Endodermal cell (in vitro differentiated cells): Measurements from ENCODE around the gene TP53I13. TPM values are rescaled to one million over a fixed set of nuclear protein-coding genes. Genes with fewer than 3 reads are reported as not detected.

Source experiments
- DNase-seq: peaks from one replicate; pipeline ENCODE4 v3.0.0-alpha.2; 2017
- H3K27ac ChIP-seq: 2 replicates; pipeline ENCODE4 v1.5.1; 2013; ENCODE audit warnings: mild to moderate bottlenecking, low read depth, low read length, moderate library complexity
- H3K27me3 ChIP-seq: 2 replicates; pipeline ENCODE4 v1.6.1; 2013; ENCODE audit warnings: mild to moderate bottlenecking, low read length, moderate library complexity; ENCODE audit not compliant: insufficient read depth, control insufficient read depth, poor library complexity, severe bottlenecking
- H3K36me3 ChIP-seq: 2 replicates; pipeline ENCODE4 v1.7.0; 2013; ENCODE audit warnings: mild to moderate bottlenecking, low read length, moderate library complexity; ENCODE audit not compliant: control insufficient read depth, insufficient read depth
- H3K4me1 ChIP-seq: one replicate; pipeline ENCODE4 v1.7.0; 2013; ENCODE audit warnings: low read length; ENCODE audit not compliant: control insufficient read depth, insufficient read depth
- H3K4me3 ChIP-seq: 2 replicates; pipeline ENCODE4 v1.5.1; 2013; ENCODE audit warnings: mild to moderate bottlenecking, low read length, moderate library complexity
- H3K9ac ChIP-seq: 2 replicates; pipeline ENCODE4 v1.6.1; 2013; ENCODE audit warnings: mild to moderate bottlenecking, low read length, moderate library complexity; ENCODE audit not compliant: poor library complexity, severe bottlenecking; ENCODE audit errors: extremely low read depth
- H3K9me3 ChIP-seq: 2 replicates; pipeline ENCODE4 v1.6.1; 2013; ENCODE audit warnings: mild to moderate bottlenecking, low read length, moderate library complexity; ENCODE audit not compliant: control insufficient read depth
- H3K27ac Mint-ChIP-seq: 2 replicates; pipeline ENCODE4 v1.8.0; 2020; ENCODE audit warnings: mixed read lengths
- H3K27me3 Mint-ChIP-seq: 2 replicates; pipeline ENCODE4 v1.8.0; 2021; ENCODE audit warnings: mild to moderate bottlenecking, mixed read lengths; ENCODE audit not compliant: insufficient read depth
- H3K36me3 Mint-ChIP-seq: 2 replicates; pipeline ENCODE4 v1.8.0; 2020; ENCODE audit warnings: low read depth, mixed read lengths
- H3K4me1 Mint-ChIP-seq: 2 replicates; pipeline ENCODE4 v1.8.0; 2020; ENCODE audit warnings: mixed read lengths
- H3K4me3 Mint-ChIP-seq: 2 replicates; pipeline ENCODE4 v1.8.0; 2020; ENCODE audit warnings: mild to moderate bottlenecking, moderate library complexity, mixed read lengths
- H3K9me3 Mint-ChIP-seq: 2 replicates; pipeline ENCODE4 v1.8.0; 2020; ENCODE audit warnings: mild to moderate bottlenecking, mixed read lengths
- WGBS, 2 experiments: methylation state at CpG; one replicate each; pipeline versions ENCODE4 v1.1.5 to v1.1.7; 2013; ENCODE audit warnings: missing lambda C conversion rate in 2 of 2, mixed read lengths in 1 of 2; ENCODE audit not compliant: insufficient coverage in 1 of 2, insufficient read length in 1 of 2; 5-methylcytosine and 5-hydroxymethylcytosine counted together
- total RNA-seq, 2 donors: library from RNA; stranded (reverse); fragmentation: NEBNext Ultra II Directional in 1 of 2; extraction: Animal tissue kit (Norgen Biotek cat#: 25700) in 1 of 2; gene quantifications; 2 replicates in 1 of 2; 3 replicates in 1 of 2; pipeline ENCODE4 v1.2.1, GENCODE V29; 2021
- TF ChIP-seq, protein P1 (sequence below): fragments of 200-600 bp; sonication (generic); conservative IDR thresholded peaks from 2 replicates; pipeline ENCODE4 v1.5.0; 2021; ENCODE audit warnings: antibody characterized with exemption, mild to moderate bottlenecking

Gene TP53I13
- total RNA-seq, 2 donors from 2014 or later: 21.7 to 31.0 TPM

GRCh38 chr17:29620271-29620670 is 51.8 kb downstream of the TP53I13 start:
- Histone ChIP-seq H3K9me3 (no peaks in the 10 kb centered on the region), H3K9ac (no peak overlapping the region), H3K4me1 (peaks cover 2% of the 10 kb centered on the region), H3K27me3 (peaks cover 97% of the 10 kb centered on the region), H3K27ac (no peak overlapping the region), H3K36me3 (no peaks in the 10 kb centered on the region), H3K4me3 (no peak overlapping the region)
- Mint-ChIP-seq H3K27ac (no peak overlapping the region), H3K9me3 (no peaks in the 10 kb centered on the region), H3K36me3 (no peaks in the 10 kb centered on the region), H3K4me1 (peaks cover 6% of the 10 kb centered on the region), H3K27me3 (peaks cover 97% of the 10 kb centered on the region), H3K4me3 (no peak overlapping the region)
- peak; percentile 82 for DNase-seq
- WGBS, 2 experiments: 77 to 92% methylated on average over 4 of the region's 4 CpGs
- TF ChIP-seq, protein P1, sequence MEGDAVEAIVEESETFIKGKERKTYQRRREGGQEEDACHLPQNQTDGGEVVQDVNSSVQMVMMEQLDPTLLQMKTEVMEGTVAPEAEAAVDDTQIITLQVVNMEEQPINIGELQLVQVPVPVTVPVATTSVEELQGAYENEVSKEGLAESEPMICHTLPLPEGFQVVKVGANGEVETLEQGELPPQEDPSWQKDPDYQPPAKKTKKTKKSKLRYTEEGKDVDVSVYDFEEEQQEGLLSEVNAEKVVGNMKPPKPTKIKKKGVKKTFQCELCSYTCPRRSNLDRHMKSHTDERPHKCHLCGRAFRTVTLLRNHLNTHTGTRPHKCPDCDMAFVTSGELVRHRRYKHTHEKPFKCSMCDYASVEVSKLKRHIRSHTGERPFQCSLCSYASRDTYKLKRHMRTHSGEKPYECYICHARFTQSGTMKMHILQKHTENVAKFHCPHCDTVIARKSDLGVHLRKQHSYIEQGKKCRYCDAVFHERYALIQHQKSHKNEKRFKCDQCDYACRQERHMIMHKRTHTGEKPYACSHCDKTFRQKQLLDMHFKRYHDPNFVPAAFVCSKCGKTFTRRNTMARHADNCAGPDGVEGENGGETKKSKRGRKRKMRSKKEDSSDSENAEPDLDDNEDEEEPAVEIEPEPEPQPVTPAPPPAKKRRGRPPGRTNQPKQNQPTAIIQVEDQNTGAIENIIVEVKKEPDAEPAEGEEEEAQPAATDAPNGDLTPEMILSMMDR: no peak

GRCh38 chr17:29620779-29621500 is 52.4 kb downstream of the TP53I13 start:
- Histone ChIP-seq H3K27ac (no peak overlapping the region), H3K4me1 (peaks cover 2% of the 10 kb centered on the region), H3K27me3 (peaks cover 90% of the 10 kb centered on the region), H3K36me3 (no peaks in the 10 kb centered on the region), H3K4me3 (no peak overlapping the region), H3K9ac (no peak overlapping the region), H3K9me3 (no peaks in the 10 kb centered on the region)
- Mint-ChIP-seq H3K4me1 (peaks cover 4% of the 10 kb centered on the region), H3K36me3 (no peaks in the 10 kb centered on the region), H3K27ac (no peak overlapping the region), H3K4me3 (no peak overlapping the region), H3K9me3 (no peaks in the 10 kb centered on the region), H3K27me3 (peaks cover 90% of the 10 kb centered on the region)
- WGBS, 2 experiments: 95% methylated on average over 10 to 12 of the region's 12 CpGs
- TF ChIP-seq, protein P1: no peak
- DNase-seq: peak; percentile 54

GRCh38 chr17:29621751-29622194 is 53.3 kb downstream of the TP53I13 start:
- no peaks in the 10 kb centered on the region for H3K36me3 ChIP-seq
- TF ChIP-seq, protein P1: no peak
- no peak overlapping the region for H3K9ac ChIP-seq
- H3K9me3 ChIP-seq: no peaks in the 10 kb centered on the region
- no peak overlapping the region for H3K27ac ChIP-seq
- Mint-ChIP-seq H3K27ac (no peak overlapping the region), H3K4me1 (peaks cover 4% of the 10 kb centered on the region), H3K9me3 (no peaks in the 10 kb centered on the region), H3K27me3 (peaks cover 82% of the 10 kb centered on the region), H3K4me3 (peak overlapping the region; percentile 65), H3K36me3 (no peaks in the 10 kb centered on the region)
- H3K27me3 ChIP-seq: peaks cover 82% of the 10 kb centered on the region
- peak; percentile 48 for DNase-seq
- H3K4me3 ChIP-seq: no peak overlapping the region
- 72 to 78% methylated on average over 7 to 8 of the region's 8 CpGs for WGBS, 2 experiments
- peaks cover 2% of the 10 kb centered on the region for H3K4me1 ChIP-seq

Other genes starting within 250 kb of the TP53I13 start
- gene TAOK1, start 178.3 kb upstream of the TP53I13 start, total RNA-seq: 100 to 1,000 TPM in 1 of 2 donors, 10 to 100 TPM in 1; 95.9 to 102 TPM
- gene ABHD15, start 1.7 kb upstream of the TP53I13 start, total RNA-seq: 1 to 10 TPM; 1.4 to 2.1 TPM
- 10 to 100 TPM; 45.0 to 61.8 TPM for gene GIT1, start 20.9 kb downstream of the TP53I13 start, total RNA-seq
- gene ANKRD13B, start 24.4 kb downstream of the TP53I13 start, total RNA-seq: 1 to 10 TPM; 2.2 to 2.6 TPM
- under 1 TPM; 0.86 to 1.00 TPM for gene CORO6, start 54.2 kb downstream of the TP53I13 start, total RNA-seq